ENCODE measurements around the gene EPHA5.
"Not testable (repeated sequence)": the region's sequence is repeated elsewhere in the genome, so short reads cannot be mapped to it uniquely, and the experiment has no call there.

EPHA5 gene

GRCh38 chr4:65310586-65310985, 359.7 kb downstream of the EPHA5 start:
- no peak for TF ChIP-seq CTCF (conservative IDR thresholded peaks at IDR 0.05)
- H3K27ac ChIP-seq = no peak overlapping the region

- H3K27ac ChIP-seq = not testable (repeated sequence)
These were observed 361.7 kb downstream of the EPHA5 start for GRCh38 chr4:65308626-65309025.

GRCh38 chr4:65302145-65302544, 368.1 kb downstream of the EPHA5 start:
- no peak overlapping the region for H3K27ac ChIP-seq
- no peak for TF ChIP-seq CTCF (conservative IDR thresholded peaks at IDR 0.05)

- no peak for TF ChIP-seq CTCF (conservative IDR thresholded peaks at IDR 0.05)
- no peak overlapping the region for H3K27ac ChIP-seq
These were observed 374.0 kb downstream of the EPHA5 start for GRCh38 chr4:65296246-65296645.

- no peak overlapping the region for H3K27ac ChIP-seq
- no peak for TF ChIP-seq CTCF (conservative IDR thresholded peaks at IDR 0.05)
These were observed 383.2 kb downstream of the EPHA5 start for GRCh38 chr4:65287071-65287470.
